ENCODE results near the gene DDX54. TPM values are rescaled to one million over a fixed set of nuclear protein-coding genes. Genes with fewer than 3 reads are reported as not detected.
A peak's percentile ranks its signal among the peaks of the same experiment; 100 is the strongest.

The DDX54 gene
- total and polyA plus RNA-seq, 2 of the 8 experiments (the other 6 are each of a cell fraction or from before 2014, with no cell fraction given), result 64.9 to 113 TPM

DNA sequence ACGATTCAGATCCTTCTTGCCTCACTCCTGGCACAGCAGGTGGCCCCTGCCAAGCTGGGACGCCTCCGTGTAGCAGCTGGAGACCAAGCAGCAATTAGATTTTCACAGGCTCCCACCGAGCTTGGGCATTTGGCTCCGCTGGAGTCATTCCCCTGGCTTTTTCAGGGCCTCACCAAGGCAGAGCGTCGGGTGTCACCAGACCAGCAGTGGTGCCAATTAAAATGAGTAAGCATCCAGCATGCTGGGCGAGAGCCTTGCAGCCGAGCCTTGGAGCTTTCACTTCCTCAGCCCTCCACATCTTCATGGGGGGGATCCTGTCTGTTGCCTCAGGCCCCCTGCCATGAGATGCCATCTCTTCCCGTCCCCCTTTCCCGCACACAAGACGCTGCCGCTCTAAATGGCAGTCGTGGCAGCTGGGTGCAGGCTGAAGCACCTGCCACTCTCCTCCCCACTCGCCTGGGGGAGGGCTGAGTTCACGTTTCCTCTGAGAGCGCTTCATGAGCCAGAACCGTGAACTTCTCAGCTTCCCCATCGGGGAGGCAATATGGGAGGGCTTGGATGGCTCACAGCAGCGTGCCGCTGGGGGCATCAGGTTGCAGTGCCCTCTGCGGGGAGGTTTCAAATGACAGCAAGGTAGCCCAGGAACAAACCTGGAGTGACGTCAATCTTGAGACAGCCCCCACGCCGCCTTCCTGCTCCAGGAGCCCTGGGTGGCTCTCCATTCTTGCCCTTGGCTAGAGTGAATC is 47.7 kb upstream of the DDX54 start (continued):
- TF ChIP-seq, protein P1, sequence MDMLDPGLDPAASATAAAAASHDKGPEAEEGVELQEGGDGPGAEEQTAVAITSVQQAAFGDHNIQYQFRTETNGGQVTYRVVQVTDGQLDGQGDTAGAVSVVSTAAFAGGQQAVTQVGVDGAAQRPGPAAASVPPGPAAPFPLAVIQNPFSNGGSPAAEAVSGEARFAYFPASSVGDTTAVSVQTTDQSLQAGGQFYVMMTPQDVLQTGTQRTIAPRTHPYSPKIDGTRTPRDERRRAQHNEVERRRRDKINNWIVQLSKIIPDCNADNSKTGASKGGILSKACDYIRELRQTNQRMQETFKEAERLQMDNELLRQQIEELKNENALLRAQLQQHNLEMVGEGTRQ (IDR thresholded peaks at IDR 0.05; ENCODE audit: low read length), result no peak
- TF ChIP-seq GABPA (IDR thresholded peaks at IDR 0.05; ENCODE audit: borderline replicate concordance, insufficient read depth, low read length), result no peak
- TF ChIP-seq ASH2L (IDR thresholded peaks at IDR 0.05; ENCODE audit: low read length), result peak; percentile 26
- no peak for TF ChIP-seq SUZ12 (IDR thresholded peaks at IDR 0.05; ENCODE audit: low read length)
- no peak for TF ChIP-seq PHF8 (conservative IDR thresholded peaks at IDR 0.05; ENCODE audit: low read depth, low read length)
- peak; percentile 6 for TF ChIP-seq NANOG (IDR thresholded peaks at IDR 0.05; ENCODE audit: insufficient read depth, low read depth, low read length, poor library complexity, severe bottlenecking)
- no peak for TF ChIP-seq HDAC6 (IDR thresholded peaks at IDR 0.05; ENCODE audit: low read depth, low read length)
- TF ChIP-seq TAF7 (optimal IDR thresholded peaks at IDR 0.05; ENCODE audit: borderline replicate concordance, low read depth, low read length), result no peak
- no peak; the same call in 1 of the 2 replicates for TF ChIP-seq CHD2 (IDR thresholded peaks at IDR 0.05; ENCODE audit: low read length)
- no peak for TF ChIP-seq RXRA (IDR thresholded peaks at IDR 0.05; ENCODE audit: insufficient read depth, low read depth, low read length)
- TF ChIP-seq SIRT6 (IDR thresholded peaks at IDR 0.05; ENCODE audit: low read length), result no peak
